SK-N-MC (cell line): ENCODE results near the gene CXCL14.

Experiments used
- EZH2 ChIP-seq: fragments of 200-600 bp; sonication (generic); IDR thresholded peaks from one replicate; pipeline ENCODE4 v1.6.1; 2017; ENCODE audit warnings: antibody characterized with exemption
- POLR2AphosphoS5 ChIP-seq: IDR thresholded peaks from 2 replicates; pipeline ENCODE4 v1.6.1; 2012; ENCODE audit warnings: mild to moderate bottlenecking, low read depth, low read length, borderline replicate concordance

DNA sequence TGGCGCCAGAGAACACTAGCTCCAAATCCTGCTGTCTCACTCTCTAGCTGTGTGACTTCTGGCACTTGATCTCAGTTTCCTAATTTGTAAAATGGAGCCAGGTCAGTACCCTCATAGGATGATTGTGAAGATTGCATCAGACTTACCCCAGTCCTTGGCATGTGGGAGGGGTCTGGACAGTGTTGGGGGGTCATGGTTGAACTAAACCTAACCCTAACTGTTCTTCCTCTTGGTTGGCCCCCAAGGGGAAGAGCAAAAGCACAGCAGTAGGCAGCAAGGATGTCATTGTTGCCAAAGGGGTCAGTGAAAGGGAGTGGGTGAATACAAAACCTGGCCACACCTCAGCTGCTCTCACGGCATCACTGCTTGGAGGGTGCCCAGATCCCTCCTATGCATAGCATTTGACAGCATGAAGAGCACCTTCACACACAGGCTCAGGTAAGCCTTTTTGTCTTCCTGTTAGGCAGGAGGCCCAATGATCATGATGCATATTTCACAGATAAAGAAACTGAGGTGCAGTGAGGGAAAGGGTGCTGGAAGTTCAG lies 15.7 kb upstream of the CXCL14 start:
- TF ChIP-seq EZH2 (no peak), POLR2AphosphoS5 (no peak)
